Esophagus mucosa (tissue), 1 donor: ENCODE measurements around the gene OTP. TPM values are rescaled to one million over a fixed set of nuclear protein-coding genes. Genes with fewer than 3 reads are reported as not detected.
"Not testable (repeated sequence)": the region's sequence is repeated elsewhere in the genome, so short reads cannot be mapped to it uniquely, and the experiment has no call there.

Experiments used
- ATAC-seq: fragments of 200-7000 bp; cut with Tn5 transposase; one replicate; pipeline ENCODE4 v1.9.1; 2020
- total RNA-seq: library from RNA; stranded (reverse); gene quantifications from one replicate; pipeline ENCODE4 v1.2.4, GENCODE V29; 2023
- donor health status: DM: yes; HTN: yes; CAD: no.

The OTP gene
- total RNA-seq, 1 donor from 2014 or later = not detected

DNA sequence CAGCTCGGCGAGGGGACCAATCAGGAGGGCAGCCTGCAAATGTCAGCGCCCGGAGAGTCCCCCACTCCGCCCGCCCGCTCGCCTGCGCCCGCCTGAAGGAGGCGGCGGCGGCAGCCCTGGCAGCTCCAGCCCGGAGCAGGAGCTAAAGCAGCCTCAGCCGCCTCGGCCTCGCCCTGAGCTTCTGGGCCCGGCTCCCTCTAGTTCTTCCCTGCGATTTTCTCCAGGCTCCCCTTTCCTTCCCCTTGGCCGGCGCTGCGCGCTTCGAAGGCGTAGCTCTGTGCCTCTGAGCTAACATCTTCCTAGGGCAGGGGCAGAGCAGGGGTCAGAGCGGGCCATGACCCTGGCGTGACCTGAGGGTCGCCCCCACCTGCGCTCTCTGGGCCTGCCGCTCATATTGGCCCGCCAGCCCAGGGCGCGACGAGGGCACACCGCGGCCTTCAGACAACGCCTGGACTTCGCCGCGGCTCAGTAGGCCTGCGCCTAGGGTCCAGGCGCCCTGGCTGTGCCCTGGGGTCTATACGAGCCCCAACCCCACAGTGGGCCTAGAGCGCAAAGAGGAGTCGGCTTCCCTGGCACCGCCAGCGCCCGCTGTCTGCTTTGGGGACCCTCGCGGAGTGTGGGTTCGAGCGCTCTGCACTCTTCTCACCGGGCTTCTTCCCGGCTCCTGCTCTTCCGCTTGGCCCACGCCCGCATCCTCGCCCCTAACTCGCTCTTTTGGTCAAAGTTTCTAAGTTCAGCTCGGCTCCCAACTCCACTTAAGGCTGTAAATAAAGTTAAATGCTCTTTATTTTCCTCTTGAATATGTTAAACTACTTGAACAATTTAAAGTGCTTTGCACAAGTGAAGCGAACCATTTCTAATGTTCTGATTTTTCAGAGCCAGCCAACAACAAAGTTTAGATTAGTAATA, 504 bp upstream of the OTP start:
- peak; percentile 17 for ATAC-seq

DNA sequence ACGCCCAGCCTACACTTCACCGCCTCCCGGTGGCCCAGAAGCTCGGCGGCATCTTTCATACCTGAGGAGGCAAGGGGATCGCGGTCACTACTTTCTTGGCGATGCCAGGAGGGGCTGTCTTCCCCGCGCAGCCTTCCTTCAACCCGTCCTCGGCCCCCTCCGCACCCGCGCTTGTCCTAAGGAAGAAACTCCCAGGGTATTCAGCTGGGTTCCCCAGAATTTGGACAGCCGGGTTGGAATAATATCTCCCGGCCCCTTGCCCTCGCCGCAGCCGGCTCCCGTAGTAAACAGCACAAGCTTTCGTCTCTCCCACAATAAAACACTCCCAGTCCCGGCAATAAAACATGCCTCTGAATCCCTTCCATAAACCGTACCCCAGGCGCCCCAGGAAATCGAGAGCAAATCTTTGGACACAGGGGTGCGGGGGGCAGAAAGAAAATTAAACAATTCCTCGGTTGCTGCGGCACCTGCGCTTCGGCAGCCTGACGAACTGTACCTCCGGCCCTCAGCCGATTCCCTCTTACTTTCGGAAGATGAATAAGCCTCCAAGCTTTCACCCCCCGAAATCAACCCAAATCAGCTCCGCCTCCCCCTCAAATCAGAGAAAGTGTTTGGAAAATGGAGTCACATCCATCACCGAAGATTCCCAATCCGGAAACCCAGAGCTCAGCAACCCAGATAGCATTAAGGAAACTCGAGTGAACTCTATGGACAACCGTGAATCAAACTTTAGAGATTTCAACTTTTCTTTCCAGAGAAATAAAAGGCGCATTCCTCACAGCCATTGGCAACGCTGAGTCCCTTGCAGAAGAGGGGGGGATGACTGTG, 1.1 kb downstream of the OTP start:
- no peak for ATAC-seq

- no peak for ATAC-seq
Measured at GRCh38 chr5:77636641-77637169, 1.8 kb downstream of the OTP start.

- no peak for ATAC-seq
Measured at GRCh38 chr5:77635917-77636640, 2.4 kb downstream of the OTP start.

- no peak for ATAC-seq
Measured at GRCh38 chr5:77635067-77635916, 3.2 kb downstream of the OTP start.

GRCh38 chr5:77633709-77634108, 4.8 kb downstream of the OTP start:
- ATAC-seq = no peak

GRCh38 chr5:77633207-77633675, 5.3 kb downstream of the OTP start:
- no peak for ATAC-seq

DNA sequence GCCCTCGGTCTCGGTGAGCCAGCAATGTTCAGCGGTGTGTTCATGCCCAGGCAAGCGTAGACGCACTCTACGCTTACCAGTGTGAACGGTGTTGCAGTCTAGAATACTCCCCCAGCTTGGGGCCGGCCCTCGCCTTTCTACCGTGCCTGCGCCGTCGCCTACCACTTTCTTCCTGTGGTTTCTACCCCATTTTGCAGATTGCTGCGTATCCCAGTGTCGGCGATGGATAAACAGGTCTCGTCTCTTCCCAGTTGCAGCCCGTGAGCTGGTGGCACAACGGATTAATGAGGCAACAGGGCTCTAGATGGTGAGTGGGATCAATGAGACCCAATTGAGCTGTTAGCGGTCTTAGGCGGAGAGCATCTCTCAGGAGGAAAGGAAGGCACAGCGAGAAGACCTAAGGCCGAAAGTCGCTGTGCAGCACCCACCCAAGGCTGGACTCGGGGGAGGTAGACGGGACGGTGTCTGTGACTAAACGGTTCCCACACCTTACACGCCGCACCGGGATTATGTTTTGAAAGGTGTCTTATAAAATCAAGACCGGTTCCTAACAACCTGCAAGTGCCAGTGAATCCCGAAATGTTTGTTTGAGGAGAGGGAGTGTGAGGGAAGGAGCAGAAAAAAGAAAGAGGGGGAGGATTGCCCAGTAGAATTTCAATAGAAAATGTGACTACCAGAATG, 5.8 kb downstream of the OTP start:
- no peak for ATAC-seq

DNA sequence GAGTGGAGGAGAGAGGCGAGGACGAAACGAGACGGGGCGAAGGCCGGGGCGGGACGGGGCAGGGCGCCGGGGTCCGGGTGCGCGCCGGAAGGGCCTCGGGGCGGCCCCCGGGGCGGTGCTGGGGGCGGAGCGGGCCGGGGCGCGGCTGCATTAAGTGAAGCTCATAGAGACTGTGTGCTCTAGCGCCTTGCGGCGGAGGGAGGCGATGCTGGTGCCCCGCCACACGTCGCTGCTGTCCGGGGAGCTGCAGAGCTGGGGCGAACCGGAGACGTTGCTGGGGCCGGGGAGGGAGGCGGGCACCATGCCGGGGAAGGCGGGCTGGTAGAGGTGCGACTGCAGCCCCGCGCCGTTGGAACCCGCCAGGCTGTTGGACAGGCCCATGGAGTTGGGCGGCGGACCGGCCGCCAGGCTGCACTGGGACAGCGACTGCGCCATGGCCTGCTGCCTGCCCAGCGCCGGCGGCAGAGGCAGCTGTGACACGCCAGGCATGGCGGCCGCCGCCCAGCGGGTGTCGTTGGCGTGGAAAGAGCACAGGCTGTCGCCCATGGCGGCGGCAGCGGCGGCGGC, 8.3 kb downstream of the OTP start:
- ATAC-seq = peak; percentile 82

DNA sequence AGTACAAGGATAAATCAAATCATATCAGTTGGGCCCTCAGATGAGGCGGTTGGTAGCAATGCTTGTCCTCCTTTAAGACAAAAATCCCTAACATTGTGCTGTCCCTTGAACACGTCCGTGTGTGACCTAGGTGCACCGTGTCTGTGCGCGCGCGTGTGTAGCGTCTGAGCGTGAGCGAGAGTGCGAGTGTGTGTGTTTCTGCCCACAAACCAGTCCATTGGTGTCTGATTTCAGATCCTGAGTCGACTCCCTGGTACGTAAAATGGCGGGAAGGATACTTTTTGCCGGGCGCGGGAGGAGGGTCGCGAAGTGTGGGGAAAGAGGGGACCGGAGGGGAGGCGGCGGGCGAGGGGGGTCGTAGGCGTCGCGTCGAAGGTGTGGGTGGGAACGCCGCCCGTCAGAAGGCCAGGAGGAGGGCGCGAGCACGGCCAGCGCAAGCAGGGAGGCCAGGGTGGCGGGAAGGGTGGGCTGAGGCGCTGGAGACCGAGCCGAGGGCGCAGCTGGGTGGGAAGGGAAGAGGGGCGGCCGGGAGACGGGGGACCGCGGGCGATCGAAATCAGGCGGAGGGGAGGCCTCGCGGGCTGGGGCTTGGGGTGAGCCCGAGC, 8.9 kb downstream of the OTP start:
- ATAC-seq = no peak

- no peak for ATAC-seq
Measured at GRCh38 chr5:77628840-77629508, 9.5 kb downstream of the OTP start.

DNA sequence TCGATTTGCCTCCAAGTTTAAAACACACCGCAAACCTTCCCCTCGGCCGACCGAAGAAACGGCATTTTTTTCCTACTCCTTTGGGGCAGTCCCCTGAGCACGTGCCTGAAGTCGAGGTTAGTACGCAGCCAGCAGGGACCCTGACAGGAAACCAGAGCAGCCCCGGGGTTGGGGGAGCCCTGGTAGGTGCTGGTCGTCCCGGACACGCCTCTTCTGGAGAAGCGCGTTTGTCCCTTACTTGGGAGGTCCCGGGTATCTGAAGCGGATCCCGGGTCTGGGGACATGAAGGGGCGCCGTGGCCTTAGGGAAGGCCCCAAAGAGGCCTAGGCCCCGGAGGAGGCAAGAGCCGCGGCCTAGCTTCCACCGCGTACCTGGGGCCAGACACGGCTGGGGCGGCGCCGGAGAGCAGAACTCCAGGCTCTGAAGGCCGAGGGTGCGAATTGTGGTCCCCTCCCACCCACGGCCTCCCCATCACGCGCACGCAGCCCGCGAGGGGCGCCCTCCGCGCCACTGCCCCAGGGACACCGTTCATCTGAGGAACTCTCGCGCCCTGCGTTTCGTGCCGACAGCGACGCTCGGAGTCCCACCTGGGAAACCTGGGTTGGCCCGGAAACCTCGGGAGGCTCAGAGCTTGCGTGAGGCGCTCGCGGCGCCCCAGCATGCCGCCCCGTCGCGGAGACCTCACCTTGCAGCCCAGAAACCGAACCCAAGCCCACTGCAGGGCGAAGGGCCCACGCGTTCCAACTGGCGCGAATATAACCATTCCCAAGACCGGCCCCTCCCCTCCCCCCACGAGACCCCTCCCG, 10.4 kb downstream of the OTP start:
- no peak for ATAC-seq

- ATAC-seq = no peak
Measured at GRCh38 chr5:77623203-77623740, 15.2 kb downstream of the OTP start.

GRCh38 chr5:77621440-77621839, 17.1 kb downstream of the OTP start:
- no peak for ATAC-seq

DNA sequence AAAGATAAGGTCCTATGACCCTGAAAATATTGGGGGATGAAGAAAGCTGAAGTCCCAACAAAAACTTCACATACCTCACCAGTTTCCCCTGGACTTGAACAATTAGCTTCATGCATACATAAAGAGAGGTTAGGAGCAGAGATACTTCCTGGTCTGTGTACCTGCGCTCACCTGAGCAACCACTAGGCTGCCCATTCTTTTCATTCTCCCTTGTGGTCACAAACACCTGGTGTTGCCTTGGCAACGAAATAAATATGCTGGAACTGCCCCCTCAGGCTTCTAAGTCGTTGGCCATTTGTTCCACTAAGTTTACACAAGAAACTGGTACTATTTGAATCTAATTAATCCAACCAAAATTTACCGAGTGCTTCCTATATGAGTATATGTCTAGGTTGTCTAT, 18.1 kb downstream of the OTP start:
- no peak for ATAC-seq

- ATAC-seq = no peak
Measured at GRCh38 chr5:77616920-77617319, 21.6 kb downstream of the OTP start.

GRCh38 chr5:77608927-77609326, 29.6 kb downstream of the OTP start:
- not testable (repeated sequence) for ATAC-seq

DNA sequence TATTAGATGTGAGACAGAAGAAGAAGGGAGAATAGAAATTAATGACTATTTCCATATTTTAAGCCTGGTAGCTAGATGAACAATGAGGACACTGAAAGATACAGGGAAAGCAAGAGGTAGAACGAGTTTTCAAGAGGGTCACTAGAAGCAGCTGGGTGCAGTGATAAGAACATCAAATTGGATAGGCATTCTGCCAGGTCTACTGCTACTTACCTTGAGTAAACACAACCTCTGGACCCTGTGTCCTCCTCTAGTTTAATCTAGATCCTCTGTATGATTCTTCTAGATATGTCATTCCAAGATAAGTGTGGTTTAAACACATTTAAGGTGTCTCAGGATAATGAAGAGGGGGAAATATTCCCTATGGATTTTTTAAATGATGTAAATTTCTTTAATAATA, 31.2 kb downstream of the OTP start:
- no peak for ATAC-seq
